SK-N-SH (cell line): Measurements from ENCODE around the gene GSK3B. TPM values are rescaled to one million over a fixed set of nuclear protein-coding genes. Genes with fewer than 3 reads are reported as not detected.
A peak's percentile ranks its signal among the peaks of the same experiment; 100 is the strongest.

Source experiments
- CTCF ChIA-PET: fragments of 300-600, 350-600 bp; formaldehyde crosslinking; extraction: SDS; loops from one replicate; lab custom pipeline; 2021; lab: Yijun Ruan, JAX
- POLR2A ChIA-PET: fragments of 350-600 bp; sonication (Branson Sonifier 250); formaldehyde crosslinking; extraction: SDS; loops from one replicate; lab custom pipeline; 2020; ENCODE audit warnings: antibody characterized with exemption, inconsistent platforms; lab: Yijun Ruan, JAX
- DNase-seq: peaks from one replicate; pipeline ENCODE4 v3.0.0; 2012
- H2AFZ ChIP-seq: fragments of 200-600 bp; sonication (generic); 2 replicates; pipeline ENCODE4 v1.8.1; 2016; ENCODE audit warnings: antibody characterized with exemption, mild to moderate bottlenecking, low read depth
- H3F3A ChIP-seq: fragments of 200-600 bp; sonication (generic); replicated peaks from 2 replicates; pipeline ENCODE3; 2016; ENCODE audit warnings: antibody characterized with exemption, mild to moderate bottlenecking; ENCODE audit not compliant: insufficient read depth
- H3K27ac ChIP-seq, 2 experiments: fragments of 200-500 bp in 1 of 2; fragments of 200-600 bp in 1 of 2; sonication (Bioruptor generic) in 1 of 2; sonication (generic), shearing (Covaris generic) in 1 of 2; 2 replicates each; pipeline versions ENCODE4 v1.5.1 to v1.6.1; 2014 to 2016; ENCODE audit warnings: low read depth in 2 of 2, inconsistent platforms in 1 of 2, low read length in 1 of 2, mild to moderate bottlenecking in 1 of 2, mixed read lengths in 1 of 2
- H3K27me3 ChIP-seq: fragments of 200-600 bp; sonication (generic), shearing (Covaris generic); 2 replicates; pipeline ENCODE4 v1.6.1; 2016; ENCODE audit warnings: mixed run types; ENCODE audit not compliant: insufficient read depth
- H3K36me3 ChIP-seq, 2 experiments: fragments of 200-500 bp in 1 of 2; fragments of 200-600 bp in 1 of 2; sonication (Bioruptor generic) in 1 of 2; sonication (generic) in 1 of 2; replicated peaks in 1 of 2; 2 replicates each; pipeline versions ENCODE3 to v1.5.1; 2014 to 2016; ENCODE audit warnings: low read length in 1 of 2, mild to moderate bottlenecking in 1 of 2; ENCODE audit not compliant: insufficient read depth in 2 of 2, control insufficient read depth in 1 of 2
- H3K4me1 ChIP-seq, 2 experiments: fragments of 200-500 bp in 1 of 2; fragments of 200-600 bp in 1 of 2; sonication (Bioruptor generic) in 1 of 2; sonication (generic), shearing (Covaris generic) in 1 of 2; 2 replicates each; pipeline versions ENCODE4 v1.5.1 to v1.6.1; 2014 to 2016; ENCODE audit warnings: low read depth in 1 of 2, low read length in 1 of 2, mixed run types in 1 of 2; ENCODE audit not compliant: insufficient read depth in 2 of 2, control insufficient read depth in 1 of 2
- H3K4me2 ChIP-seq: fragments of 200-600 bp; sonication (generic), shearing (Covaris generic); 2 replicates; pipeline ENCODE4 v1.6.1; 2017; ENCODE audit warnings: mixed run types
- H3K4me3 ChIP-seq, 2 experiments: fragments of 200-500 bp in 1 of 2; fragments of 200-600 bp in 1 of 2; sonication (Bioruptor generic) in 1 of 2; sonication (generic), shearing (Covaris generic) in 1 of 2; 2 replicates each; pipeline versions ENCODE4 v1.5.1 to v1.8.1; 2014 to 2016; ENCODE audit warnings: low read depth in 2 of 2, inconsistent platforms in 1 of 2, low read length in 1 of 2, mild to moderate bottlenecking in 1 of 2, mixed read lengths in 1 of 2, moderate library complexity in 1 of 2
- H3K79me2 ChIP-seq: fragments of 200-600 bp; sonication (generic); 2 replicates; pipeline ENCODE4 v1.8.1; 2017; ENCODE audit warnings: mild to moderate bottlenecking; ENCODE audit not compliant: insufficient read depth
- H3K9ac ChIP-seq: fragments of 200-600 bp; sonication (generic); 2 replicates; pipeline ENCODE4 v1.6.1; 2017; ENCODE audit warnings: mixed run types
- H3K9me2 ChIP-seq: fragments of 200-600 bp; sonication (generic); 2 replicates; pipeline ENCODE4 v1.6.1; 2017; ENCODE audit warnings: mixed run types
- H3K9me3 ChIP-seq: fragments of 200-600 bp; sonication (generic); 2 replicates; pipeline ENCODE4 v1.6.1; 2017; ENCODE audit warnings: mixed run types, mild to moderate bottlenecking, moderate library complexity
- H4K20me1 ChIP-seq: fragments of 200-600 bp; sonication (generic); 2 replicates; pipeline ENCODE4 v1.6.1; 2017; ENCODE audit warnings: mild to moderate bottlenecking, mixed run types; ENCODE audit not compliant: insufficient read depth
- CHD2 ChIP-seq: fragments of 150-350 bp; IDR thresholded peaks from 2 replicates; pipeline ENCODE4 v1.6.1; 2018; ENCODE audit warnings: low read length; ENCODE audit not compliant: partially characterized antibody
- ELF1 ChIP-seq: IDR thresholded peaks from 2 replicates; pipeline ENCODE4 v1.4.0; 2012
- EP300 ChIP-seq, 2 experiments: IDR thresholded peaks; 2 replicates each; pipeline versions ENCODE4 v1.4.0 to v1.6.1; 2012; ENCODE audit warnings: borderline replicate concordance in 1 of 2, low read depth in 1 of 2, low read length in 1 of 2
- FOSL2 ChIP-seq: IDR thresholded peaks from 2 replicates; pipeline ENCODE4 v1.4.0; 2012; ENCODE audit warnings: low read depth, mild to moderate bottlenecking, moderate library complexity, borderline replicate concordance
- FOXM1 ChIP-seq: IDR thresholded peaks from 2 replicates; pipeline ENCODE4 v1.4.0; 2012; ENCODE audit warnings: low read depth, mild to moderate bottlenecking
- GABPA ChIP-seq: IDR thresholded peaks from 2 replicates; pipeline ENCODE4 v1.4.0; 2012; ENCODE audit warnings: low read depth, mild to moderate bottlenecking
- GATA2 ChIP-seq: sonication (generic); formaldehyde crosslinking; IDR thresholded peaks from 2 replicates; pipeline ENCODE4 v1.5.0; 2020; ENCODE audit warnings: mild to moderate bottlenecking, missing genetic modification reagents
- JUND ChIP-seq: IDR thresholded peaks from 2 replicates; pipeline ENCODE4 v1.4.0; 2012
- MEF2A ChIP-seq: IDR thresholded peaks from 2 replicates; pipeline ENCODE4 v1.4.0; 2012; ENCODE audit warnings: low read depth, borderline replicate concordance
- MXI1 ChIP-seq: IDR thresholded peaks from 2 replicates; pipeline ENCODE4 v1.6.1; 2012; ENCODE audit warnings: mild to moderate bottlenecking, low read depth, low read length, improper control_type of control experiment
- NRF1 ChIP-seq: IDR thresholded peaks from 2 replicates; pipeline ENCODE4 v1.6.1; 2012; ENCODE audit warnings: low read depth, mild to moderate bottlenecking, low read length
- PBX3 ChIP-seq: IDR thresholded peaks from 2 replicates; pipeline ENCODE4; 2012
- RAD21 ChIP-seq: IDR thresholded peaks from 2 replicates; pipeline ENCODE4 v1.6.1; 2012; ENCODE audit warnings: mild to moderate bottlenecking, low read length
- REST ChIP-seq: IDR thresholded peaks from 2 replicates; pipeline ENCODE4 v1.6.1; 2012; ENCODE audit warnings: mild to moderate bottlenecking, low read depth, low read length, moderate library complexity
- RFX5 ChIP-seq: IDR thresholded peaks from 2 replicates; pipeline ENCODE4 v1.6.1; 2012; ENCODE audit warnings: mild to moderate bottlenecking, improper control_type of control experiment, low read length
- SIN3A ChIP-seq: IDR thresholded peaks from 2 replicates; pipeline ENCODE4 v1.6.1; 2012; ENCODE audit warnings: low read depth, mild to moderate bottlenecking, low read length, moderate library complexity, borderline replicate concordance
- SMC3 ChIP-seq: IDR thresholded peaks from 2 replicates; pipeline ENCODE4 v1.6.1; 2012; ENCODE audit warnings: low read depth, low read length, improper control_type of control experiment
- TAF1 ChIP-seq: IDR thresholded peaks from 2 replicates; pipeline ENCODE4 v1.6.1; 2012; ENCODE audit warnings: low read depth, mild to moderate bottlenecking, low read length, moderate library complexity, borderline replicate concordance
- USF1 ChIP-seq: IDR thresholded peaks from 2 replicates; pipeline ENCODE4 v1.4.0; 2012; ENCODE audit warnings: low read depth, borderline replicate concordance
- WGBS: methylation state at CpG from one replicate; pipeline ENCODE4 v1.1.6; 2017; ENCODE audit warnings: low lambda C conversion rate; 5-methylcytosine and 5-hydroxymethylcytosine counted together
- polyA plus RNA-seq, 3 experiments: library from polyadenylated mRNA; depleted of rRNA; stranded (reverse); fragments of >200 nt; gene quantifications; 2 replicates each; pipeline ENCODE4 v1.2.3, GENCODE V29; 2012
- TF ChIP-seq, protein P1 (sequence below): IDR thresholded peaks from 2 replicates; pipeline ENCODE4 v1.4.0; 2012; ENCODE audit warnings: low read depth
- TF ChIP-seq, protein P2 (sequence below): IDR thresholded peaks from 2 replicates; pipeline ENCODE4 v1.4.0; 2012; ENCODE audit warnings: low read depth, borderline replicate concordance

GSK3B gene
- polyA plus RNA-seq, 1 of the 3 experiments (the other 2 are of a cell fraction) = 15.9 TPM

DNA sequence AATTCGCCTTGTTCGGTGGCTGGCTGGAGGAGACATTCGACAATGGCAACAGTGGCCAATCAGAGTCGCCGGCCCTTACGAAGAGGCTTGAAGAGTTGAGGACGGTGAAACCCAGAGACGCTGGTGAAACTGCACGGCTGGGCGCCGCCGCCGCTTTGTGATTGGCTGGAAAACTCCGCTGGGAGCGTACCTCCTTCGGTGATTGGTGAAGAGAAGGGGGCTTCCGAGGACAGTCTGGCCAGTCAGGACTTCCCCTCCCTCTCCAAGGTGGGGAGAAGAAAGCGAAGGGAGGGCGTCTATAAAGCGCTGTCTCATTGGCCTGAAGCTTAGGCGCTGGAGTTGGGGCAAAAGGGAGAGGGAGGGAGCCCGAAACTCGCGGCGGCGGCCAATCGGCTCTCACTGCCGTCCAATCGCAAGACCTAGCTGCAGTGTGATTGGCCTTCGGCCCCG is 554 bp upstream of the GSK3B start (continued):
- TF ChIP-seq REST (no peak), SIN3A (no peak), NRF1 (0 out of 2 replicates have a peak, but pooled peaks have one; percentile 15), FOSL2 (no peak), RFX5 (peak; percentile 91), GABPA (no peak)
- TF ChIP-seq, protein P1, sequence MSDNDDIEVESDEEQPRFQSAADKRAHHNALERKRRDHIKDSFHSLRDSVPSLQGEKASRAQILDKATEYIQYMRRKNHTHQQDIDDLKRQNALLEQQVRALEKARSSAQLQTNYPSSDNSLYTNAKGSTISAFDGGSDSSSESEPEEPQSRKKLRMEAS = peak; percentile 8; the same call in 1 of the 2 replicates

DNA sequence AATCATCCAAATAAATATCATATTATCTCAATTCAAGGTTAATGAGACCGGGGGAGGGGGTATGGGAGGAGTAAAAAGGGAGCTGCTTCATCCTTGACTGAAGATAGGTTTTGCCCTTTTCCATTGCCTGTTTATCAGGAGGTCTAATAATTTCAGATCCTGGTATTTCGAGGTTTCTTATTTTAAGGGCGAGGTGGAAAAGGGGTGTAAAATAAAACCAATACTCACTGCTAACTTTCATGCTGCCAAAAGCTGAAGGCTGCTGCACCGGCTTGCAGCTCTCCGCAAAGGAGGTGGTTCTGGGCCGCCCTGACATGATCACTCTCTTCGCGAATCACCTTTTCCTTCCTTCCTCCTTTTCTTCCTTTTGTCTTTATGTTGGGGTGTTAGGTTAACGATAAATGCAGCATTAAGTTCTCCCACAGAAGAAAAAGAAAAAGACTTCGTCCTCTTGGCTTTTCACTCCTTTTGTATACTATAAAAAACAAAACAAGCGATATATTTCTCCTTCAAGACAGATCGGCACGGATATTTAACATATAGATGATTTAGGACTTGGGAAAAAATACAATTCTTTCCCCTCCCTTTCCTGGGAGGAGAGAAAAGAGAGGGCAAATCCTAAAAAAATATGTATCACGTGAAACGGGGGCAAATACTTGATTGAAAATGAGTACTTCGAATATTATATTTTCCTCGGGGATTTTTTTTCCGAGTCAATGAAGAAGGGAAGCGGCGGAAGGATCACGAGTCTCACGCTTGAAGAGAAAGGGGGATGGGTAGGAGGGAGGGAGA is 932 bp downstream of the GSK3B start:
- Histone ChIP-seq H3K4me3 (peak overlapping the region; percentile 73 to 95), H3K9me2 (no peaks in the 10 kb centered on the region), H3K27ac (peak overlapping the region; percentile 94 to 99), H4K20me1 (peaks cover 53% of the 10 kb centered on the region), H3K9me3 (no peaks in the 10 kb centered on the region), H3K4me1 (peaks cover 10 to 16% of the 10 kb centered on the region in 2 experiments; a peak in 2 of 4 replicates), H3K4me2 (peak overlapping the region; percentile 72), H3K79me2 (peaks cover 80% of the 10 kb centered on the region), H3F3A (peaks cover 7% of the 10 kb centered on the region), H3K9ac (peak overlapping the region; percentile 100), H3K27me3 (no peaks in the 10 kb centered on the region), H3K36me3 (peaks cover 0 to 2% of the 10 kb centered on the region in 2 experiments), H2AFZ (peak overlapping the region; percentile 65)
- ChIA-PET POLR2A (interaction anchor here (1.0 to 3.2 kb wide), 4 partner anchors 15 to 387 kb away, joined by 3 to 28 read pairs (median 6); partner anchors contain the start of gene LRRC58), CTCF (interaction anchor here (0.9 to 2.0 kb wide), 2 partner anchors 202 to 418 kb away, joined by 3 to 13 read pairs; no protein-coding TSS in a partner anchor)
- WGBS = 1% methylated on average over 22 of the region's 22 CpGs
- DNase-seq = no peak
- TF ChIP-seq RAD21 (peak; percentile 8; the same call in 1 of the 2 replicates), GATA2 (CRISPR knock-in tag) (no peak), MEF2A (no peak), EP300 (IDR thresholded peaks at IDR 0.05; ENCODE audit: borderline replicate concordance in 1 of 2, low read depth in 1 of 2, low read length in 1 of 2) (no peak), USF1 (no peak), RFX5 (no peak), CHD2 (peak; percentile 97), TAF1 (0 out of 2 replicates have a peak, but pooled peaks have one; percentile 70), JUND (no peak), SMC3 (no peak), PBX3 (peak; percentile 4), SIN3A (peak; percentile 79), NRF1 (no peak), FOSL2 (no peak), ELF1 (no peak), FOXM1 (no peak), MXI1 (0 out of 2 replicates have a peak, but pooled peaks have one; percentile 7)
- TF ChIP-seq, protein P2, sequence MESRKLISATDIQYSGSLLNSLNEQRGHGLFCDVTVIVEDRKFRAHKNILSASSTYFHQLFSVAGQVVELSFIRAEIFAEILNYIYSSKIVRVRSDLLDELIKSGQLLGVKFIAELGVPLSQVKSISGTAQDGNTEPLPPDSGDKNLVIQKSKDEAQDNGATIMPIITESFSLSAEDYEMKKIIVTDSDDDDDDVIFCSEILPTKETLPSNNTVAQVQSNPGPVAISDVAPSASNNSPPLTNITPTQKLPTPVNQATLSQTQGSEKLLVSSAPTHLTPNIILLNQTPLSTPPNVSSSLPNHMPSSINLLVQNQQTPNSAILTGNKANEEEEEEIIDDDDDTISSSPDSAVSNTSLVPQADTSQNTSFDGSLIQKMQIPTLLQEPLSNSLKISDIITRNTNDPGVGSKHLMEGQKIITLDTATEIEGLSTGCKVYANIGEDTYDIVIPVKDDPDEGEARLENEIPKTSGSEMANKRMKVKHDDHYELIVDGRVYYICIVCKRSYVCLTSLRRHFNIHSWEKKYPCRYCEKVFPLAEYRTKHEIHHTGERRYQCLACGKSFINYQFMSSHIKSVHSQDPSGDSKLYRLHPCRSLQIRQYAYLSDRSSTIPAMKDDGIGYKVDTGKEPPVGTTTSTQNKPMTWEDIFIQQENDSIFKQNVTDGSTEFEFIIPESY = no peak
